Tibial nerve (tissue), 4 donors: ENCODE measurements around the gene POPDC3. TPM values are rescaled to one million over a fixed set of nuclear protein-coding genes. Genes with fewer than 3 reads are reported as not detected.

ENCODE experiments used
- DNase-seq, 2 donors: peaks; one replicate each; pipeline ENCODE4 v3.0.0-alpha.2; 2019; ENCODE audit warnings: low spot score in 2 of 2
- H3K27ac ChIP-seq, 4 donors: fragments of 200-600 bp; sonication (generic) in 3 of 4; one replicate each; pipeline ENCODE4 v1.5.1; 2017 to 2019; ENCODE audit warnings: mild to moderate bottlenecking in 1 of 4
- H3K27me3 ChIP-seq, 2 donors: fragments of 200-600 bp; sonication (generic) in 1 of 2; one replicate each; pipeline versions ENCODE4 v1.5.1 to v1.6.0; 2017 to 2019
- H3K36me3 ChIP-seq, 3 donors: fragments of 200-600 bp; sonication (generic); one replicate each; pipeline ENCODE4 v1.5.1; 2018 to 2019
- H3K4me1 ChIP-seq, 4 donors: fragments of 200-600 bp; sonication (generic) in 3 of 4; one replicate each; pipeline ENCODE4 v1.5.1; 2017 to 2019
- H3K4me3 ChIP-seq, 4 donors: fragments of 200-600 bp; sonication (generic) in 3 of 4; one replicate each; pipeline ENCODE4 v1.5.1; 2017 to 2019; ENCODE audit warnings: mild to moderate bottlenecking in 1 of 4, moderate library complexity in 1 of 4
- H3K9me3 ChIP-seq, 4 donors: fragments of 200-600 bp; sonication (generic) in 3 of 4; one replicate each; pipeline ENCODE4 v1.5.1; 2017 to 2019
- EP300 ChIP-seq, 2 donors: sonication (generic); formaldehyde crosslinking; IDR thresholded peaks; one replicate each; pipeline ENCODE4 v1.6.1; 2017; ENCODE audit warnings: antibody characterized with exemption in 2 of 2, mild to moderate bottlenecking in 1 of 2
- POLR2A ChIP-seq, 2 donors: fragments of 450-650 bp; IDR thresholded peaks; one replicate each; pipeline ENCODE4 v1.6.1; 2017; ENCODE audit warnings: antibody characterized with exemption in 2 of 2, mild to moderate bottlenecking in 2 of 2, moderate library complexity in 2 of 2
- WGBS, 2 donors: methylation state at CpG; one replicate each; pipeline ENCODE4 v1.1.5; 2018; 5-methylcytosine and 5-hydroxymethylcytosine counted together
- total RNA-seq, 4 donors: library from RNA; depleted of rRNA; stranded (reverse); fragments of >200 nt; gene quantifications; one replicate each; pipeline ENCODE4 v1.1.0, GENCODE V29; 2016
- TF ChIP-seq, protein P1 (sequence below), 5 experiments: fragments of 200-600 bp in 3 of 5; fragments of 450-650 bp in 2 of 5; sonication (generic) in 3 of 5; IDR thresholded peaks; one replicate each; pipeline ENCODE4 v1.5.1; 2016 to 2019; ENCODE audit warnings: antibody characterized with exemption in 5 of 5, mild to moderate bottlenecking in 3 of 5, moderate library complexity in 2 of 5

POPDC3 gene
- total RNA-seq, 4 donors from 2014 or later: 1.8 to 6.7 (median 2.6) TPM

DNA sequence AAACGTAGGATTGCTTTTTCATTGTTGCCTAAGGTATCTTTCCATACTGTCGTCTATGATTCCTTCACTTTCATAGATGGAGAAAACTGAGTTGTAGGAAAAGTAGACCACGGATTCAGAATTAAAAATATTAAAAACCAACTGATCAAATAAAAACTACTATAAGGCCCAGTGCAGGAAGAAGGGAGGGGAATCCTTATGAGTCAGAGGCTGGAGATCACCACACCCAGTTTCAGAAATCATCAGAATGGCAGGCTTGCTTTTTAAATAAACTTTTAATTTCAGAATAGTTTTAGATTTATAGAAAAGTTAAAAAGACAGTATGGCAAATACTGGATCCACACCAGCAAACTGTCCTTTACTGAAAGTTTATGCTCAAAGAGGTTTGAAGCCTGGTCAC is 32.0 kb upstream of the POPDC3 start:
- Histone ChIP-seq H3K9me3 (no peaks in the 10 kb centered on the region), H3K36me3 (no peaks in the 10 kb centered on the region), H3K4me3 (no peak overlapping the region), H3K27ac (no peak overlapping the region), H3K27me3 (no peaks in the 10 kb centered on the region), H3K4me1 (no peaks in the 10 kb centered on the region)
- DNase-seq: no peak
- WGBS, 2 donors: 92 to 93% methylated on average over 3 of the region's 3 CpGs
- TF ChIP-seq EP300 (IDR thresholded peaks at IDR 0.05) (no peak), POLR2A (IDR thresholded peaks at IDR 0.05) (no peak)
- TF ChIP-seq, protein P1, sequence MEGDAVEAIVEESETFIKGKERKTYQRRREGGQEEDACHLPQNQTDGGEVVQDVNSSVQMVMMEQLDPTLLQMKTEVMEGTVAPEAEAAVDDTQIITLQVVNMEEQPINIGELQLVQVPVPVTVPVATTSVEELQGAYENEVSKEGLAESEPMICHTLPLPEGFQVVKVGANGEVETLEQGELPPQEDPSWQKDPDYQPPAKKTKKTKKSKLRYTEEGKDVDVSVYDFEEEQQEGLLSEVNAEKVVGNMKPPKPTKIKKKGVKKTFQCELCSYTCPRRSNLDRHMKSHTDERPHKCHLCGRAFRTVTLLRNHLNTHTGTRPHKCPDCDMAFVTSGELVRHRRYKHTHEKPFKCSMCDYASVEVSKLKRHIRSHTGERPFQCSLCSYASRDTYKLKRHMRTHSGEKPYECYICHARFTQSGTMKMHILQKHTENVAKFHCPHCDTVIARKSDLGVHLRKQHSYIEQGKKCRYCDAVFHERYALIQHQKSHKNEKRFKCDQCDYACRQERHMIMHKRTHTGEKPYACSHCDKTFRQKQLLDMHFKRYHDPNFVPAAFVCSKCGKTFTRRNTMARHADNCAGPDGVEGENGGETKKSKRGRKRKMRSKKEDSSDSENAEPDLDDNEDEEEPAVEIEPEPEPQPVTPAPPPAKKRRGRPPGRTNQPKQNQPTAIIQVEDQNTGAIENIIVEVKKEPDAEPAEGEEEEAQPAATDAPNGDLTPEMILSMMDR (IDR thresholded peaks at IDR 0.05): no peak

DNA sequence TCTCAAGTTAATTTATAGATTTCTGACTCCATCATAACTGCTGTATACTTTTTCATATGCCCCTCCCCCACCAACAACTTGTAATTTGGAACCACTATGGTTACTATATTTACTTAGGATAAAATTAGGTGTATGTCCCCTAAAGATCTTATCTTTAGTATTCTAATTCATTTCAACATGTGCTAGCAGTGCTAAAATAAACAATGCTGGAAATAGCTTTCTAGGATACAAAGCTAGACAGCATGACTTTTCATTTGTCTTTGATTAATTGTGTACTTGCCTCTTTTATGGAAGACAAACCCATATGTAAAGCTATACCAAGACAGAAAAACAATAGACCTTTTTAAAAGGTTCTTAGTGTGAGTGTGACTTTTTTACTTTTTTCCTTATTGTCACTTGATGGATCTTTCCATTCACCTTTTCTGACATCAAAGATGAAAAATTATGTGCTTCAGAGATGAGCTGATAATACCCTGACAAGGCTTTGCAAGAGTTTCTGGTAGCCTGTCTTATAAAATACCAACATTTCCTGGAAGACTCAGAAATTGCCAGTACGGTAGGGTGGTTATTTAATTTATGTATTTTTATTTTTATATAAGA is 31.2 kb upstream of the POPDC3 start:
- Histone ChIP-seq H3K27me3 (no peaks in the 10 kb centered on the region), H3K27ac (no peak overlapping the region), H3K9me3 (no peaks in the 10 kb centered on the region), H3K4me3 (no peak overlapping the region), H3K36me3 (no peaks in the 10 kb centered on the region), H3K4me1 (no peaks in the 10 kb centered on the region)
- TF ChIP-seq, protein P1 (IDR thresholded peaks at IDR 0.05): no peak
- TF ChIP-seq POLR2A (IDR thresholded peaks at IDR 0.05) (no peak), EP300 (IDR thresholded peaks at IDR 0.05) (no peak)
- WGBS, 2 donors: 90 to 93% methylated on average over 1 of the region's 1 CpG
- DNase-seq: no peak

DNA sequence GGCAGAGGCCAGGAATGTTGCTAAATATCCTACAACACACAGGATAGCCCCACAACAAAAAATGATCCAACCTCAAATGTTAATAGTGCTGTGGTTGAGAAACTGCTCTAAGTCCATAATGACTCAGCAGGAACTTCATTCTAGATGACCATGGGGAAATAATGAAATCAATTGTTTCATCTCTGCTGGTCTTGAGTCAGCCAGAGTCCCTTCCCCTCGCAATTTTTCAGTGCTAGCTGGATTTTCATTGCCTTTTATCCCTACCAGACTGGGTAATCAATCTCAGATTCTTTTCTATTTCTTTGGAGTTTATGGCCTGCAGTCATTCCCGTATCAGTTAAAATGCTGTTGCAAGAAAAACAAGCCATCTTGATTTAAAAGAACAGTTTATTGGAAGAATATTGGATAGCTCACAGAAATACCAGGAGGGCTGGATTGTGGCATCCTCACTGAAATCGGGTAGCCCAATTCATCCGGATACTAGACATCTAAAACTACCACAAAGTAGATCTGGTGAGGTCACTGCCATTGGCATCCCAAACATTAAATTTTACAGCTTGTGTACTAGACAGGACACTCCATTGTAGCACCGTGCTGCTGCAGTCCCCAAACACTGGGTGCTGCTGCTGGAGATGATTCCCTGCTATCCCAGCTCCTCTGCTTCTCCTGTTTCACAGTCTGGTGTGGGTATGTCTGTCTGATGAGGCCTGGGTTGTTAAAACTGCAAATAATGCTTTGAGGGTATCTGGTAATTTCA is 30.3 kb upstream of the POPDC3 start:
- WGBS, 2 donors: 43 to 45% methylated on average over 5 of the region's 5 CpGs
- no peak for TF ChIP-seq EP300 (IDR thresholded peaks at IDR 0.05)
- no peak for TF ChIP-seq POLR2A (IDR thresholded peaks at IDR 0.05)
- TF ChIP-seq, protein P1 (IDR thresholded peaks at IDR 0.05): no peak
- no peak for DNase-seq
- Histone ChIP-seq H3K36me3 (no peaks in the 10 kb centered on the region), H3K27me3 (no peaks in the 10 kb centered on the region), H3K27ac (peak overlapping the region in 1 of 4 donors; percentile 66), H3K9me3 (no peaks in the 10 kb centered on the region), H3K4me1 (no peaks in the 10 kb centered on the region), H3K4me3 (no peak overlapping the region)

DNA sequence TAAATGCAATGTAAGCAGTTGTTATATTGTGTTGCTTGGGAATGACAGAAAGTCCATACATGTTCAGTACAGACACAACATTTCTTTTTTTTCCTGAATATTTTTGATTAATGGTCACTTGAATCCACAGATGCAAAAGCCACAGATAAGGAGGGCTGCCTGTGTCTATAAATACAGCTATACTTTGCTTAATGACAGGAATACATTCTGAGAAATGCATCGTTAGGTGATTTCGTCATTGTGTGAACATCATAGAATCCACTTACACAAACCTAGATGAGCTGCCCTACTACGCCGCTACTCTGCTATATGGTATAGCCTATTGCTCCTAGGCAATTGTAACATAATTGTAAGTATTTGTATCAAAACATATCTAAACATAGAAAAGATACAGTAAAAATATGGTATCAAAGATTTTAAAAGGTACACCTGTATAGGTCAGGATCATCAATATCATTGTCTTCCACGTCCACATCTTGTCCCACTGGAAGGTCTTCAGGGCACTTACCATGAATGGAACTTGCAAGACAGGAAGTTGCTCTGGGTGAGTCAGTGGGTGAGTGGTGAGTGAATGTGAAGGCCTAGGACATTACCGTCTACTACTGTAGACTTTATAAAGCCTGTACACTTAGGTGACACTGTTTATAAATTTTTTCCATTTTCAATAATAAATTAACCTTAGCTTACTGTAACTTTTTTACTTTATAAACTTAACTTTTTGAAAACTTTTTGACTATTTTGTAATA is 27.9 kb upstream of the POPDC3 start:
- DNase-seq: no peak
- no peaks in the 10 kb centered on the region for H3K27me3 ChIP-seq
- TF ChIP-seq POLR2A (IDR thresholded peaks at IDR 0.05) (no peak), EP300 (IDR thresholded peaks at IDR 0.05) (no peak)
- TF ChIP-seq, protein P1 (IDR thresholded peaks at IDR 0.05): no peak
- no peaks in the 10 kb centered on the region for H3K9me3 ChIP-seq
- no peak overlapping the region for H3K4me3 ChIP-seq
- no peaks in the 10 kb centered on the region for H3K4me1 ChIP-seq
- H3K36me3 ChIP-seq: no peaks in the 10 kb centered on the region
- no peak overlapping the region for H3K27ac ChIP-seq
- 92 to 95% methylated on average over 6 of the region's 6 CpGs for WGBS, 2 donors

DNA sequence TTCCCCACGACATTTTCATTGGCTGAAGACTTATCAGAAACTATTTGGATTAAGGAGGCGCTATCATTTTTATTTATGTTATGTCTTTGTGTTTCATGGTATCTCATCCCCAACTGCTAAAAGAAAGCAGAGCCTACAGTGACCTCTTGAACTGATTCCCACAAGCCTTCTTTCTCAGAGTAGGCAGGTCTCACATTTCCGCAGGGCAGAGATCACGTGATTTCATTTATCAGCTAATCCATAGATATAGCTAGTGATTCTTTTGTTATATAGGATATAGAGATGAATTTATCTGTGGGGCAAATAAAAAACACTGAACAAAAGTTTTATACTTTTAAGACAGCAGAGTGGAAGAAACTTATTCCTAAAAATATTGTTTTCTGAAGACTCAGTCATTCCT is 25.0 kb upstream of the POPDC3 start:
- TF ChIP-seq POLR2A (IDR thresholded peaks at IDR 0.05): no peak
- DNase-seq: no peak
- H3K27me3 ChIP-seq: no peaks in the 10 kb centered on the region
- 75 to 83% methylated on average over 4 of the region's 4 CpGs for WGBS, 2 donors
- no peaks in the 10 kb centered on the region for H3K4me1 ChIP-seq
- no peaks in the 10 kb centered on the region for H3K9me3 ChIP-seq
- H3K27ac ChIP-seq: no peak overlapping the region
- no peaks in the 10 kb centered on the region for H3K36me3 ChIP-seq
- no peak overlapping the region for H3K4me3 ChIP-seq
